HEK293T (cell line): Measurements from ENCODE around the gene PRKCB.

Experiments used
- ELF4 ChIP-seq: fragments of 450-650 bp; IDR thresholded peaks from 2 replicates; pipeline ENCODE4 v1.6.1; 2017; ENCODE audit warnings: antibody characterized with exemption
- FOXA1 ChIP-seq: fragments of 450-650 bp; IDR thresholded peaks from 2 replicates; pipeline ENCODE4 v1.6.1; 2016; ENCODE audit warnings: mild to moderate bottlenecking
- FOXM1 ChIP-seq: fragments of 450-650 bp; IDR thresholded peaks from 2 replicates; pipeline ENCODE4 v1.6.1; 2017; ENCODE audit warnings: mild to moderate bottlenecking, borderline replicate concordance

DNA sequence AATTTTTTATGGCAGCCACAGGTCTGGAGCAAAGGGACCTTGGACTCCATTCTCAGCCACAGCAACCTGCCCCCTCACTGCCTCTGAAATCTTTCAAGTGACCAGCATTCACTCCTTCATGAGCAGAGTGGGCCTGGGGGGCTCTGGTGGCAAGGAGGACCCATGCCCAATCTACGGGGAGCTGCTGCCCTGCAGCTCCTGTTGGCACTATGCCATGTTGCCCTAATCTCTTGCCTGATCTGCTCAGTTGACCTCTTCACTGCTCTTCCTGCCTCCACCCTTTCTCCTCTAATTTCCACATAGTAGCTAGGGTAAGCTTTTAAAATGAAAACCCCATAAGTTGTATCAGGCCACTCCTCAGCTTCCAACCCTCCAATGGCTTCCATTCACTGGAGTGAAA lies 2.9 kb upstream of the PRKCB start:
- no peak for TF ChIP-seq ELF4
- TF ChIP-seq FOXM1 = no peak
- no peak for TF ChIP-seq FOXA1
